Measurements from ENCODE around the gene CELA2B.

GRCh38 chr1:15427280-15427666 lies 48.6 kb upstream of the CELA2B start:
- TF ChIP-seq KLF16 (tag by site-specific recombination; IDR thresholded peaks at IDR 0.05) (no peak), ZNF2 (tag by site-specific recombination; IDR thresholded peaks at IDR 0.05) (no peak), ZNF776 (tag by site-specific recombination; IDR thresholded peaks at IDR 0.05; ENCODE audit: borderline replicate concordance) (no peak), SCRT1 (tag by site-specific recombination; IDR thresholded peaks at IDR 0.05; ENCODE audit: borderline replicate concordance) (no peak), ZNF121 (tag by site-specific recombination; IDR thresholded peaks at IDR 0.05) (no peak), TRIM28 (IDR thresholded peaks at IDR 0.05; ENCODE audit: borderline replicate concordance, low read length) (no peak), REPIN1 (tag by site-specific recombination; IDR thresholded peaks at IDR 0.05; ENCODE audit: low read depth) (no peak)
- TF ChIP-seq, protein P1, sequence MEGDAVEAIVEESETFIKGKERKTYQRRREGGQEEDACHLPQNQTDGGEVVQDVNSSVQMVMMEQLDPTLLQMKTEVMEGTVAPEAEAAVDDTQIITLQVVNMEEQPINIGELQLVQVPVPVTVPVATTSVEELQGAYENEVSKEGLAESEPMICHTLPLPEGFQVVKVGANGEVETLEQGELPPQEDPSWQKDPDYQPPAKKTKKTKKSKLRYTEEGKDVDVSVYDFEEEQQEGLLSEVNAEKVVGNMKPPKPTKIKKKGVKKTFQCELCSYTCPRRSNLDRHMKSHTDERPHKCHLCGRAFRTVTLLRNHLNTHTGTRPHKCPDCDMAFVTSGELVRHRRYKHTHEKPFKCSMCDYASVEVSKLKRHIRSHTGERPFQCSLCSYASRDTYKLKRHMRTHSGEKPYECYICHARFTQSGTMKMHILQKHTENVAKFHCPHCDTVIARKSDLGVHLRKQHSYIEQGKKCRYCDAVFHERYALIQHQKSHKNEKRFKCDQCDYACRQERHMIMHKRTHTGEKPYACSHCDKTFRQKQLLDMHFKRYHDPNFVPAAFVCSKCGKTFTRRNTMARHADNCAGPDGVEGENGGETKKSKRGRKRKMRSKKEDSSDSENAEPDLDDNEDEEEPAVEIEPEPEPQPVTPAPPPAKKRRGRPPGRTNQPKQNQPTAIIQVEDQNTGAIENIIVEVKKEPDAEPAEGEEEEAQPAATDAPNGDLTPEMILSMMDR (tag by site-specific recombination; IDR thresholded peaks at IDR 0.05): no peak
